Vagina (tissue), 2 donors: ENCODE measurements around the gene IFT81. TPM values are rescaled to one million over a fixed set of nuclear protein-coding genes. Genes with fewer than 3 reads are reported as not detected.
"Not testable (repeated sequence)": the region's sequence is repeated elsewhere in the genome, so short reads cannot be mapped to it uniquely, and the experiment has no call there.

Experiments used
- DNase-seq, 2 donors: peaks; one replicate each; pipeline ENCODE4 v3.0.0-alpha.2; 2017; ENCODE audit errors: extremely low spot score in 2 of 2
- H3K27ac ChIP-seq: fragments of 200-600 bp; sonication (generic); one replicate; pipeline ENCODE4 v1.5.1; 2019
- H3K27me3 ChIP-seq: fragments of 200-600 bp; sonication (generic); one replicate; pipeline ENCODE4 v1.5.1; 2019
- H3K36me3 ChIP-seq, 2 donors: fragments of 200-600 bp; sonication (generic); one replicate each; pipeline ENCODE4 v1.5.1; 2017 to 2019
- H3K4me1 ChIP-seq: fragments of 200-600 bp; sonication (generic); one replicate; pipeline ENCODE4 v1.5.1; 2019
- H3K4me3 ChIP-seq, 2 donors: fragments of 200-600 bp; sonication (generic); 1 replicate in 1 of 2; 2 replicates in 1 of 2; pipeline ENCODE4 v1.5.1; 2016 to 2019
- H3K9me3 ChIP-seq: fragments of 200-600 bp; sonication (generic); one replicate; pipeline ENCODE4 v1.5.1; 2019
- POLR2A ChIP-seq, 2 donors: fragments of 450-650 bp; IDR thresholded peaks; one replicate each; pipeline ENCODE4 v1.6.1; 2017; ENCODE audit warnings: antibody characterized with exemption in 2 of 2, mild to moderate bottlenecking in 2 of 2, moderate library complexity in 2 of 2
- POLR2AphosphoS5 ChIP-seq, 2 donors: sonication (generic); formaldehyde crosslinking; IDR thresholded peaks; one replicate each; pipeline ENCODE4 v1.9.0; 2017; ENCODE audit warnings: antibody characterized with exemption in 2 of 2, mild to moderate bottlenecking in 2 of 2, low read depth in 1 of 2; ENCODE audit not compliant: insufficient read depth in 1 of 2
- intact Hi-C: fragments of 100-400 bp; cut with DNase I; formaldehyde crosslinking; loops from one replicate; pipeline ENCODE4 v1.15.1; 2023
- total RNA-seq: library from RNA; depleted of rRNA; stranded (reverse); fragments of >200 nt; gene quantifications from one replicate; pipeline ENCODE4 v1.2.3, GENCODE V29; 2016
- TF ChIP-seq, protein P1 (sequence below), 3 experiments: fragments of 450-650 bp in 2 of 3; fragments of 200-600 bp in 1 of 3; sonication (generic) in 1 of 3; IDR thresholded peaks; one replicate each; pipeline ENCODE4 v1.5.1; 2017 to 2019; ENCODE audit warnings: antibody characterized with exemption in 3 of 3, mild to moderate bottlenecking in 2 of 3, moderate library complexity in 2 of 3

The IFT81 gene
- total RNA-seq, 1 donor from 2014 or later, result 18.2 TPM

DNA sequence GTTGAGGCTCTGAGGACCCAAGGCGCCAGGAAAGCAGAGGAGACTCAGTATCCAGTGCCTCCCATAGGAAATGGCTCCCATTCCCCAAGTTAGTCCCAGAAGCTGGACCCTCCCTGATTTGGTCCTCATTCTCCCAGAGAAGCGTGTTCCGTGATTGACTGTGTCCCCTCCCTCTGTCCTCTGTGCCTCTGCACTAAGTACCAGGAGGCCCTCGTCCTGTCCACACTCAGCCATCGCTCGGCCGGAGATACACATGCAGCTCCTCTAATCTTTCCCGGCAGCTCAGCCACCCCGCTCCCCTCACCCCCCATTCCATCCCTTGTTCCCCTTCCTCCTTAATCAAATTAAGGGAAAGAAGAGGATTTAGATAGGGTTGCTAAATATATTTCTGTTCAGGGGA is 128.6 kb downstream of the IFT81 start:
- H3K4me3 ChIP-seq, result no peak overlapping the region
- H3K27ac ChIP-seq, result peak overlapping the region; percentile 62
- H3K4me1 ChIP-seq, result peaks cover 47% of the 10 kb centered on the region
- TF ChIP-seq POLR2A (IDR thresholded peaks at IDR 0.05) (no peak), POLR2AphosphoS5 (IDR thresholded peaks at IDR 0.05; ENCODE audit: insufficient read depth in 1 of 2, low read depth in 1 of 2) (no peak)
- TF ChIP-seq, protein P1, sequence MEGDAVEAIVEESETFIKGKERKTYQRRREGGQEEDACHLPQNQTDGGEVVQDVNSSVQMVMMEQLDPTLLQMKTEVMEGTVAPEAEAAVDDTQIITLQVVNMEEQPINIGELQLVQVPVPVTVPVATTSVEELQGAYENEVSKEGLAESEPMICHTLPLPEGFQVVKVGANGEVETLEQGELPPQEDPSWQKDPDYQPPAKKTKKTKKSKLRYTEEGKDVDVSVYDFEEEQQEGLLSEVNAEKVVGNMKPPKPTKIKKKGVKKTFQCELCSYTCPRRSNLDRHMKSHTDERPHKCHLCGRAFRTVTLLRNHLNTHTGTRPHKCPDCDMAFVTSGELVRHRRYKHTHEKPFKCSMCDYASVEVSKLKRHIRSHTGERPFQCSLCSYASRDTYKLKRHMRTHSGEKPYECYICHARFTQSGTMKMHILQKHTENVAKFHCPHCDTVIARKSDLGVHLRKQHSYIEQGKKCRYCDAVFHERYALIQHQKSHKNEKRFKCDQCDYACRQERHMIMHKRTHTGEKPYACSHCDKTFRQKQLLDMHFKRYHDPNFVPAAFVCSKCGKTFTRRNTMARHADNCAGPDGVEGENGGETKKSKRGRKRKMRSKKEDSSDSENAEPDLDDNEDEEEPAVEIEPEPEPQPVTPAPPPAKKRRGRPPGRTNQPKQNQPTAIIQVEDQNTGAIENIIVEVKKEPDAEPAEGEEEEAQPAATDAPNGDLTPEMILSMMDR (IDR thresholded peaks at IDR 0.05), result no peak
- H3K36me3 ChIP-seq, result no peaks in the 10 kb centered on the region
- H3K9me3 ChIP-seq, result no peaks in the 10 kb centered on the region
- no peaks in the 10 kb centered on the region for H3K27me3 ChIP-seq
- intact Hi-C loops, result no loop called here
- no peak for DNase-seq

DNA sequence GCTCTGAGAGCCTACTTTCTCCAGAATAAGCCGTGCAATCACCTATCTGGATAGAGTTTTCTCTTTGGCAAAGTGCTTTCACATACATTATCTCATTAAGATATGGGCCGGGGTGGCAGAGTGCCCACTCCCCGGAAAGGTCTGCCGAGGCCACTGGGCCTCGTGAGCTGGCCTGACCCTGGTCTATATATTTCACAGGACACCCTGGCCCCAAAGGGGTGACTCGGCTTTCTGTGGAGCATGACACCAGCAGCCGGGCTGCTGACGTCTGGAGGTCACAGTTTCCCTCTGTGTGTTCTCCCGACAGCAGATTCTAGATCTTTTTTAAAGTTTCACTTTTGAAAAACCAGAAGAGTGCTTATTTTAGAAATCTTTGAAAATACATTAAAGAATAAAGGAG is 129.0 kb downstream of the IFT81 start:
- Histone ChIP-seq H3K36me3 (no peaks in the 10 kb centered on the region), H3K27ac (peak overlapping the region; percentile 62), H3K4me1 (peaks cover 43% of the 10 kb centered on the region), H3K9me3 (no peaks in the 10 kb centered on the region), H3K27me3 (no peaks in the 10 kb centered on the region), H3K4me3 (no peak overlapping the region)
- intact Hi-C loops, result no loop called here
- no peak for DNase-seq
- TF ChIP-seq POLR2AphosphoS5 (IDR thresholded peaks at IDR 0.05; ENCODE audit: insufficient read depth in 1 of 2, low read depth in 1 of 2) (no peak), POLR2A (IDR thresholded peaks at IDR 0.05) (no peak)
- TF ChIP-seq, protein P1 (IDR thresholded peaks at IDR 0.05), result no peak

DNA sequence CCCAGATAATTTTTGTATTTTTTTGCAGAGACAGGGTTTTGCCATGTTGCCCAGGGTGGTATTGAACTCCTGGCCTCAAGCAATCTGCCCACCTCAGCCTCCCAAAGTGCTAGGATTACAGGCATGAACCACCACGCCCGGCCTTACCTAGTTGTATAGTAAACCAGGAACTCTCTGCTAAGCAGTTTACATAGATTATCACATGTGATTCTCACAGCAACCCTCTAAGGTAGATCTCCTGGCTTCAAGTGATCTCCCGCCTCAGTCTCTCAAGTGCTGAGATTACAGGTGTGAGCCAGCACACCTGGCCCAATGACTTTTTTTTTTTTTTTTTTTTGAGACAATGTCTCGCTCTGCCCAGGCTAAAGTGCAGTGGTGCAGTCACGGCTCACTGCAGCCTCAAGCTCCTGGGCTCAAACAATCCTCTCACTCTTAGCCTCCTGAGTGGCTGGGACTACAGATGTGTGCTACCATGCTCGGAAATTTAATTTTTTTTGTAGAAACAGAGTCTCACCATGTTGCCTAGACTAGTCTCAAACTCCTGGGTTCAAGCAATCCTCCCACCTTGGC is 130.9 kb downstream of the IFT81 start:
- Histone ChIP-seq H3K4me1 (peaks cover 26% of the 10 kb centered on the region), H3K4me3 (no peak overlapping the region), H3K36me3 (no peaks in the 10 kb centered on the region), H3K27ac (no peak overlapping the region), H3K27me3 (no peaks in the 10 kb centered on the region), H3K9me3 (no peaks in the 10 kb centered on the region)
- no peak for DNase-seq
- TF ChIP-seq POLR2A (IDR thresholded peaks at IDR 0.05) (no peak), POLR2AphosphoS5 (IDR thresholded peaks at IDR 0.05; ENCODE audit: insufficient read depth in 1 of 2, low read depth in 1 of 2) (no peak)
- TF ChIP-seq, protein P1 (IDR thresholded peaks at IDR 0.05), result no peak
- intact Hi-C loops, result no loop called here

DNA sequence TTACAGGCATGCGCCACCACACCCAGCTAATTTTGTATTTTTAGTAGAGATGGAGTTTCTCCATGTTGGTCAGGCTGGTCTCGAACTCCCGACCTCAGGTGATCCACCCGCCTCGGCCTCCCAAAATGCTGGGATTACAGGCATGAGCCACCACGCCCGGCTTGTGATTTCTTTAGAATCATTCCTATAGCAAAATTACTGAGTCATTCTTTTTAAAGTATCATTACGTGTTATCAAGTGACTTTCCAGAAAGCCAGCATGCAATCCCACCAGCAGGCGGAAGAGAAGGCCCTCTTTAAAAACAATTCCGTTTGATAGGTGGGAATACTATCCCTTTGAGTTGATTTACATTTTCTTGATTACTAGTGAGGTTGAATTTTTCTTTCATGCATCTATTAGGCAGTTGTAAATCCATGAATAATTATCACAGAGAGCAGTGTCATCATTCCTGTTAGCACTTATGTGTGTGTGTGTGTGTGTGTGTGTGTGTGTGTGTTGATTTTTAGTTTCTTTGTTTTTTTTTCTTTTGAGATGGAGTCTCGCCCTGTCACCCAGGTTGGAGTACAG is 131.8 kb downstream of the IFT81 start:
- H3K27ac ChIP-seq, H3K4me3 ChIP-seq, H3K27me3 ChIP-seq, H3K36me3 ChIP-seq, H3K9me3 ChIP-seq, DNase-seq, intact Hi-C loops: not testable (repeated sequence)
- H3K4me1 ChIP-seq, result peaks cover 18% of the 10 kb centered on the region

DNA sequence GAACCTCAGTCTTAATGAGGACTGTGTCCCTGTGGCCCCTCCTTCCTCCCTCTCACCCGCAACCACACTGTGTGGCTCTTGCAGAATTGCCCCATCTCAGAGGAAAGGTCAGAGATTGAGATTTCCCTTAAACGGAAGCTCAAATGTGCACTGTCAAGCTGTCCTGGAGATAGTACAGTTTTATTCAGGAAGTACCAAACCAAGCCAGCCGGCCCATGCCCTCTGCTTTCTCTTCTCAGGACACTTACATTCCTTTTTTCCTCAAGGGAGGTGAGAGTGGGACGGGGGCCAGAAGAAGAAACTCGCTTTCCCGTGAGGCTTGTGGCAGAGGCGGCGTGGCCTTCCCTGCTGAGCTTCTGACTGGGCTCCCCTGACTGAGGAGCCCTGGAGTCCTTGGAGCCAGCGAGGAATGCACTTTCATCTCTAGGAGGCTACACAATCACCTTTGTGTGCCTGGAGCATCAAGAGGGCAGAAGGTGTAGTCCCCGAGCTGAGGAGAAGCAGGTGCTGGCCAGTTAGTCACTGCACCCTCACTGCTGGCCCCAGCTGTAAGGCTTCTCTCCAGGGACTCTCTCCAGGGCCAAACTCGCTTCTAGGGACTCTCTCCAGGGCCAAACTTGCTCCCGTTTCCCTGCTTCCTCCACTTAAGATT is 132.7 kb downstream of the IFT81 start:
- TF ChIP-seq POLR2A (IDR thresholded peaks at IDR 0.05) (no peak), POLR2AphosphoS5 (IDR thresholded peaks at IDR 0.05; ENCODE audit: insufficient read depth in 1 of 2, low read depth in 1 of 2) (no peak)
- TF ChIP-seq, protein P1 (IDR thresholded peaks at IDR 0.05), result no peak
- intact Hi-C loops, result no loop called here
- DNase-seq, result no peak

More for the DNA sequence above, 132.7 kb downstream of the IFT81 start:
- Histone ChIP-seq H3K27me3 (no peaks in the 10 kb centered on the region), H3K36me3 (no peaks in the 10 kb centered on the region), H3K27ac (peak overlapping the region; percentile 16), H3K9me3 (no peaks in the 10 kb centered on the region), H3K4me3 (no peak overlapping the region), H3K4me1 (peaks cover 13% of the 10 kb centered on the region)
